HG02852 (cell line): Measurements from ENCODE around the gene LRIG1.
A peak's percentile ranks its signal among the peaks of the same experiment; 100 is the strongest.

Experiments used
- ATAC-seq: cut with Tn5 transposase; IDR thresholded peaks from one replicate; pipeline ENCODE4 v1.9.1; 2021; ENCODE audit warnings: mild to moderate bottlenecking, moderate library complexity; ENCODE audit not compliant: unreplicated experiment

LRIG1 gene

GRCh38 chr3:66451766-66452165 is 49.1 kb downstream of the LRIG1 start:
- no peak for ATAC-seq

GRCh38 chr3:66450390-66451022 is 50.3 kb downstream of the LRIG1 start:
- no peak for ATAC-seq

GRCh38 chr3:66449411-66449974 is 51.3 kb downstream of the LRIG1 start:
- ATAC-seq, result peak; percentile 65

GRCh38 chr3:66444146-66444644 is 56.6 kb downstream of the LRIG1 start:
- no peak for ATAC-seq

GRCh38 chr3:66443118-66443803 is 57.6 kb downstream of the LRIG1 start:
- ATAC-seq, result no peak

DNA sequence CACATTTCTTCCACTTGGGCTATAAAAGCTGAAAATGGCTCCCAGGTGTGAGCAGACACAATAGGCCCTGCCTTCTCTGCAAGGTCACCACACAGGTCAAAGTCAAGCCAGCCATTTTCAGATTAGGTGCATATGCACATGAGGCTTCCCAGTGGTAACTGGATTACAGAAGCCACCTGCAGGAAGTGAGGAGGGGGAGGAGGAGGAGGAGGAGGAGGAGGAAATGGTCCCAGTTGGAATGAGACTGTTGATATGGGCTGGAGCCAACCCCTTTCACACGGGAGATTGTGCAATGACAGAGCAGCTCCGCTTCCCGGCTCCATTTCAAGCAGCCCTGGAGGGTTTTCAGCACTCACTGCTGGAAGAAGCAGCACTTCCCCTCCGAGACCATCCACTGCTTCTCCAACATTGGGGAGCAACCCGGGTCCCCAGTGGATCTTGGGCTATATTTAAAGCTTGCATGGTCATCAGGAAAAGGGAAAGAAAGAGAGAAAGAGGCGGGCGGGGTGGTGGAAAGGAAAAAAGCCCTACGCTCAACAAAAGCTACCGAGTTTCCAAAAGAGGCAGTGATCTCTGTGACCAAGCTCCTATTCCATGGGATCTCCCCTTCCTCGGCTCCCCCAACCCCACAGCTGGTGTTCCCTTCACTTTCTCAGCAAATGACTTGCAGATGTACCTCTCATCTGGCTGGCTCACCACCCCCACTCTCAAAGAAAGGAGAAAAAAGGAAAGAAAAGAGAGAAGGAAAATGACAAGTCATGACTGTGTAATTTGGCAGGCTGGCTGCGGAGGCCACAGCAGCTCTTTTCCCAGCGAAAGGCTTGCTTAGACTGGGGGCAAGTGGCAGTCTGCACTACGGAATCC is 58.3 kb downstream of the LRIG1 start:
- ATAC-seq, result no peak

DNA sequence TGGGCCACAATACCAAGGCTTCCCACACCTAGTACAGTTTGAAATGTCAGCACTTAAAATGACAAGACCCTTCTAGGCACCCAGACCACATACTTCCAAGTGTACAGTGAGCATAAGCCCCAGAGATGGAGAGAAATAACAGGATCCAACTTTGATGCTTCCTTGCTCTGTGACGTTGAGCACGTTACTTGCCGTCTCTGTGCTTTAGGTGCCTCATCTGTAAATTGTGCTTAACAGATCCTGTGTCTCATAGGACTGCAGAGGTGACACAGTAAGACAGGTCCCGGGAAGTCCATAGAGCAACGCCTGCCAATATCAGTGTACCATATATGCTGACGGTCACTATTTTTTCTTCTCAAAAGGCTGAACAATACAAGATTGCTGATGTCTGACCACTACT is 59.1 kb downstream of the LRIG1 start:
- no peak for ATAC-seq

- ATAC-seq, result no peak
These were observed 59.7 kb downstream of the LRIG1 start for GRCh38 chr3:66441129-66441528.

DNA sequence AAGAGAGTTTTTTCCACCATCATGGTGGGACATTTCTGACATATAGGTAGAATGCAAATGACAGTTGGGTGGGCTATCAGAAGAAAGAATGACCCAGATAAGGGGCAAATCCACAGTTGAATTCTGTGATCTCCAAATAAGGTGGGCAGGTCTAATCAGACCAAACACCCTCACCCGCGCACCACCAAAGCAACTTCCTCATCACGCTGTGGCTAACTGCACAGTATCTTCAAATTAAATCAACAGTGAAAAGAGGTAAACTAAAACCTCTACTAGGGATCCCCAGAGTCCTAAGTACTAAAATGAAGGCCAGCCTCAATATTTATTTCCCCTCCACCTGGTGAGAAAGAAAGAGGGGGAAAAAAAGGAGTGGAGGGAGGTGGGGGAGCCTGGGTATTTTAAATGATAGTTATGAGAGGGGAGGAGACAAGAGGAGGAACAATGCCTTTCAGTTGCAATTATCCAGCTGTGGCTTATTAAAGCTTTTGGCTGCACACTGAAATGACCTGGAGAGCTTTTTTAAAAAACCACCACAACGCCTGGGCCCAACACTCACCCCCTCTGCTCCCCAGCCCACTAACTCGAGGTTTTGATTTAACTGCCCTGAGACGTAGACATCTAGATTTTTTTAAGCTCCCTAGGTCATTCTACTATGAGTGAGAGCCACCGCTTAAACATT is 61.0 kb downstream of the LRIG1 start:
- ATAC-seq, result no peak

DNA sequence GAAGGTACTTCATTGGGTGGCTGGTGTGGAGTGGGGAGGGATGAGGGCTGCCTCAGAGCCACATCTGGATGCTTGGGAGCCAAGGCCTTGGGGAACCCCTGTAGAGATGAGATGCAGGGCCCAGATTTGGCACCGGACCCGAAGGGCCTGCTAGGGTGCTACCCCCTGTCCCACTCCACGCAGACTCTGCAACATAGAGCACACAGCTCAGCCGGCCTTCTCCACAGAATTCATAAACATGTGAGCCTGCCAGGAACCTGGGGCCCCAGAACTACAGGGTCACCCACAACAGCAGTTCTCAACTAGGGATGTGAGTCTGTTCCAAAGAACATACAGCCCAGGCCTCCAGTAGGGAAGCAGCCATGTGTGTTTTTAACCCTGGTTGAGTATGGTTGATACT is 62.8 kb downstream of the LRIG1 start:
- no peak for ATAC-seq

DNA sequence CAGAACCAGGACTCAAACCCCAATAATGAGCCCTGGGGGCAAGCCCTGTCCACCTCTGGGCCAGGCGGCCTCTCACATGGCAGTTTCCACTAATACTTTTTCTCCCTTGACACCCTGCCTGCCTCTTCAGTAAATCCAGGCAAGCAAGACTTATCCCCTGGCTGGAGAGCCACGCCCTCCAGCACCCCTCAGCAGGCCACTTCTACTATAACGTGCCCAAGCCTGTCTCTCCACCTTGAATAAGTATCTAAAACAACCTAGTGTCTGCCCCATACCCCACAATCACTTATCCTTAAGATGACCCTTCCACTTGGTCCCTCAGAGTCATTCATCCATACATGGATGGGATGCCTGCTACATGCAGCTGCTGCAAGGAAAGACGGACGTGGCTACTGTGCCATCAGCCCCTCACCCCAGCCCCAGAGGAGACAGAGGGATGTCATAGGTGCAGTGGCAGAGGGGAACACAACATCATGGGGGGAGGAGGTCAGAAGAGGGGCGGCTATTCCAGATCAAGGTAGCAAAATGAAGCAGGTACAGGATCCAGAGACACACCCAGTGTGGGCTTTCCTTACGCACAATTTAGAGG is 63.4 kb downstream of the LRIG1 start:
- no peak for ATAC-seq

DNA sequence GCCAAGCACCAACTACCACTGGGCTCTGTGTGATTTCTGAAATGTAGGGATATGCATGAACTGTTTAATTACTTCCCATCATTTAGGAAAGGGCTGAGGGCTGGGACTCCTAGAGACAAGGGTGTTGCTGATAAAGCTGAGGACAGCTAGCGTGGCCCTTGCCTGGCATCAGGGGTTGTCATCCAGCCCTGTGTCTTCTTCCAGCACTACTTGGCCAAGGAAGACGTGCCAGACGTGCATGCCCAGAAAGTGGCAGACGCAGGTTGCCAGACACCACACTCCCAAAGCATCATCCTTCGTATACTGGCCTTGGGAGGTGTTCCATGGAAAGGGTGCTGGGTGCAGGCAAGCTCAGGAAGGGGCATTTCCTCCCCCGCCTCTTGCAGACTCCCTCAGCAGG is 64.8 kb downstream of the LRIG1 start:
- no peak for ATAC-seq

- no peak for ATAC-seq
These were observed 66.1 kb downstream of the LRIG1 start for GRCh38 chr3:66434726-66435125.

DNA sequence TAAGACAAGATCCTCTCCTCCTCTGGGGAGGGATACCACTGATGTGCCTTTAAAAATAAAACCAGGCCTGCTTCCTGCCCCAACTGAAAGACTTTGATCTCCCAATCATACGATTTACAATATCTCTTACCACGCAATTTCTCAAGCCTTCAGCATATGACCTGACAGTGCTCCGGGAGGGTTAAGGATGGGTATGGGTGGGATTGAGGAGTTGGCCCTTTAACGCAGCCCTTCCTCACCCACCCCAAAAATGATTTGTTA is 67.4 kb downstream of the LRIG1 start:
- no peak for ATAC-seq

GRCh38 chr3:66432767-66433521 is 67.9 kb downstream of the LRIG1 start:
- no peak for ATAC-seq

DNA sequence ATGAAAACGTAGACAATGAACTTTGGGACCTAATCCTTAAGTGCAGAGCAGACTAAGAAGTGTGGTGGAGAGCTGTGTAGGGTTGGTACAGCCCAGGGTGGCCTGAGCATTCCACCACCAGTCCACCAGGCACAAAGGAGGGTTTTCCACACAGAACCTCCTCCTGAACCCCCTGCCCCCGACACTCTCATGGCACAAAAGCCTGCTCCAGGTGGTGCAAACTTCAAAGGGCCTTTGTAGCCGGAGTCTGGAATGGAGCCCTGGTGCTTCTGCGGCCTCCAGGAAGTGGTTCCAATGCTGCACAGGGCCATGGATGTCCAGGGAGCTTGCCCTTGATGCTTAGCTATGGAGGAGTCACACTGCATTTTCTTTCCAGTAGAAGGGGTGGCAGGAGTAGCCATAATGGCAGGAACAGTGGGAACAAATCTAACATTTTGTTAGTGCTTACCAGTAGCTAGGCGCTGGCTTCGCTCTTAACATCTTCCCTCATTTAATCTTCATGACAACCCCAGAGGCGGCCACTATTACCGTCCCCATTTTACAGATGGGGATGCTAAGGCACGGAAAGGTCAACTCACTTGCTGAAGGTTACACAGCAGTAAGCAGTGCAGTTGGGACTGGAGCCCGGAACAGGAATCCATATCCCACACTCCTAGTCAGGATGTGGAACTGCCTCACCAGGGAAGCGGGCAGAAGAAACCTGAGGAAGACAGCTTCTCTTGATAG is 68.6 kb downstream of the LRIG1 start:
- no peak for ATAC-seq

DNA sequence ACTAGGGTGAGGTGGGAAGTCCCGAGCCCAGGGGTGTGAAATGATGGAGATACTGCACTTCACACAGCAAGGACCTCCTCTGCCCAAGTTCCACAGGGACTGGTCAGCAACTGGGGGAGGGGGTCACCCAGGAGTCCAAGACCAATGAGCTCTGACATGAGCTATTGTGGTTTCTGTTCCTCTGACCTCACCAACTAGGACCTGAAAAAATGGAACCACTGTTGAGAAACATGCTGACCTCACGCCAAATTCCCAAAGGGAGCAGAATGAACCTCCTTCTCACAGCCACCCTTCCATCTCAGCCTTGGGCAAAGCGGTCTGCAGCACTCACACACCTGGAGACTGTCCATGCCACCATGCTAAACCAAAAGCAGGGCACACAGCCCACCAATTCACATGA is 69.3 kb downstream of the LRIG1 start:
- no peak for ATAC-seq

DNA sequence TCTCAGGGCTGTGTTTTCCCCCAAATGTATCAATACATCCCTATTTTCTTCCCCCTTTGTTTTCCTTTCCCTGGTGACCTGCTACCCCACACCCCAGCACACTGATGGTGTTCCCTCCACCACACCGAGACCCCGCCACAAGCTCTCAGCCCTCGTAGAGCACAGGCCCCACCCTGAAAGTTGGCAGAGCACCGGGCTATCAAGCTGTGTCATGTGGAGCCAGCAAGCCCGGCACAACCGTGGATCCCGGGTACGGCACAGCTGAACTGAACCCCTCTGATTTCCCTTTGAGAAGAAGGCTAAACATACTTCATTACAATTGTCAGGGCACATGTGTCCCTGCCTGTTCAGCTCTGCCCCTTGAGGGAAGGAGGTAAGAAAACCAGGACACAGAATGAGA is 69.9 kb downstream of the LRIG1 start:
- no peak for ATAC-seq

DNA sequence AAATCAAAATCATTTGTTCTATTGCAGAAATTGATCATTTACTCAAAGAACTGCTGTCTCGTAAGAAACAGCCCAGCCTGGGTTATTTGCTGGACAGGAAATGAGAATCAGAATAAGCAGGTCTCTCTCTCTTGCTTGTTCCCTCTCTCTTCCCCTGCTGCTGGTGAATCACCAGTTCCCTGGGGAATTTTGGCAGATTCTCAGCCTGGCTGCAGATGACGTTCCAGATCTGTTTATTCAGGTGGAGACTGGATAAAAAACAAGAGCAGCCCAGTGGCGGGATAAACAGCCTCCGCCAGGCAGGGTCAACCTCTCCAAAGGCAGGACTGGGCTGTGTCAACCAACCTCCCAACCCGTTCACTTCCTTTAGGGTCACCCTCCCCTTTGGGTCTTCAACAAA is 72.1 kb downstream of the LRIG1 start:
- no peak for ATAC-seq
